Skeletal muscle tissue (tissue), 4 donors: Measurements from ENCODE around the gene NRSN1. TPM values are rescaled to one million over a fixed set of nuclear protein-coding genes. Genes with fewer than 3 reads are reported as not detected.
"Not testable (repeated sequence)": the region's sequence is repeated elsewhere in the genome, so short reads cannot be mapped to it uniquely, and the experiment has no call there.

Experiments used
- H3K27ac ChIP-seq: one replicate; pipeline ENCODE4 v1.7.0; 2013; ENCODE audit warnings: mild to moderate bottlenecking, low read depth, low read length, inconsistent platforms
- H3K27me3 ChIP-seq, 3 donors: one replicate each; pipeline ENCODE4 v1.7.0; 2013; ENCODE audit warnings: low read length in 3 of 3; ENCODE audit not compliant: control insufficient read depth in 3 of 3, insufficient read depth in 3 of 3
- H3K36me3 ChIP-seq, 3 donors: one replicate each; pipeline ENCODE4 v1.7.0; 2013; ENCODE audit warnings: low read length in 3 of 3; ENCODE audit not compliant: control insufficient read depth in 3 of 3, insufficient read depth in 3 of 3
- H3K4me1 ChIP-seq, 3 donors: one replicate each; pipeline ENCODE4 v1.7.0; 2013; ENCODE audit warnings: low read length in 3 of 3, mild to moderate bottlenecking in 3 of 3; ENCODE audit not compliant: control insufficient read depth in 3 of 3, insufficient read depth in 3 of 3
- H3K4me3 ChIP-seq, 3 donors: one replicate each; pipeline ENCODE4 v1.7.0; 2013; ENCODE audit warnings: low read length in 3 of 3
- H3K9ac ChIP-seq, 3 donors: one replicate each; pipeline ENCODE4 v1.7.0; 2013; ENCODE audit warnings: low read length in 3 of 3, mild to moderate bottlenecking in 3 of 3, moderate library complexity in 2 of 3, low read depth in 1 of 3
- H3K9me3 ChIP-seq, 3 donors: one replicate each; pipeline ENCODE4 v1.7.0; 2013; ENCODE audit warnings: low read length in 3 of 3; ENCODE audit not compliant: control insufficient read depth in 3 of 3
- total RNA-seq: library from RNA; depleted of rRNA; stranded (reverse); fragments of >200 nt; gene quantifications from one replicate; pipeline ENCODE4 v1.2.3, GENCODE V29; 2014
- donor health status: Osteomylitis.

The NRSN1 gene
- total RNA-seq, 1 donor from 2014 or later = not detected

DNA sequence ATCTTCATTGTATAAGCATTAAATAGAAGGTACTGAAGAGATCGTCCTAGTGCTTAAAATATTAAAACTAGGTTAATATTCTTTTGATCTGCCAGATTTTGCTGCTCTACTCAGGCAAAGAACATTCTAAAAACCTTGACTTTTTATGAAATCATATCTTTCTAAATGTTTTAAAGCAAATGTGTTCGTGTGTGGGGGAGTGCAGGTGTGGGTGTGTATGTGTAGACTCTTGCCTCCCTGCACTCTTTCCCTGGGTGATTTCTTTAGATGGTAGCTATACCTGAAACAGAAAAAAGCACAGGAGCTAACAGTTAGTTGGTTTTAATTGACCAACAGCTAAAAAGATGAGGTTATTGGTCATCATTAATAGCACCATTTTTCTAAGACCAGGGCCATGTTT, 5.7 kb downstream of the NRSN1 start:
- no peaks in the 10 kb centered on the region for H3K36me3 ChIP-seq
- no peaks in the 10 kb centered on the region for H3K9me3 ChIP-seq
- no peak overlapping the region for H3K9ac ChIP-seq
- H3K27ac ChIP-seq = no peak overlapping the region
- H3K4me3 ChIP-seq = no peak overlapping the region
- H3K4me1 ChIP-seq = no peaks in the 10 kb centered on the region
- H3K27me3 ChIP-seq = no peaks in the 10 kb centered on the region

DNA sequence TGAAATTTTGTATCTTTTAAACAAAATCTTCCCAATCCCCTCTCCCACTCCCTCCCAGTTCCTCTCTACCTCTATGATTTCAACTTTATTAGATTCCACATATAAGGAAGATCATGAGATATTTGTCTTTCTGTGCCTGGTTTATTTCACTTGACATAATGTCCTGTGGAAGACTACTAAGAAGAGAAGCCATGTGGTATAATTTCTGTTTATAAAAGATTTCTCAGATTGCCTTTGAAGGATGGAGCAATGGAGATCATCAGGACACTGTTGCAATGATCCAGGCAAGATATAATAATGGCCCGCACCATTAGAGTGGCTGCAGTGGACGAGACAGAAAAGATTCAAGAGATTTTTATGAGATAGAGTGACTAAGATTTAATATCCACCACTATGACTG, 13.1 kb downstream of the NRSN1 start:
- no peak overlapping the region for H3K4me3 ChIP-seq
- peaks cover 0 to 11% (median 3%) of the 10 kb centered on the region in 3 donors for H3K4me1 ChIP-seq

GRCh38 chr6:24139639-24140038, 13.6 kb downstream of the NRSN1 start:
- no peak overlapping the region for H3K4me3 ChIP-seq
- H3K4me1 ChIP-seq = peaks cover 0 to 11% (median 3%) of the 10 kb centered on the region in 3 donors

More for the DNA sequence above, 13.1 kb downstream of the NRSN1 start:
- H3K36me3 ChIP-seq = no peaks in the 10 kb centered on the region
- H3K27ac ChIP-seq = no peak overlapping the region
- H3K9ac ChIP-seq = no peak overlapping the region
- H3K9me3 ChIP-seq = no peaks in the 10 kb centered on the region
- H3K27me3 ChIP-seq = peaks cover 0 to 3% (median 0%) of the 10 kb centered on the region in 3 donors

DNA sequence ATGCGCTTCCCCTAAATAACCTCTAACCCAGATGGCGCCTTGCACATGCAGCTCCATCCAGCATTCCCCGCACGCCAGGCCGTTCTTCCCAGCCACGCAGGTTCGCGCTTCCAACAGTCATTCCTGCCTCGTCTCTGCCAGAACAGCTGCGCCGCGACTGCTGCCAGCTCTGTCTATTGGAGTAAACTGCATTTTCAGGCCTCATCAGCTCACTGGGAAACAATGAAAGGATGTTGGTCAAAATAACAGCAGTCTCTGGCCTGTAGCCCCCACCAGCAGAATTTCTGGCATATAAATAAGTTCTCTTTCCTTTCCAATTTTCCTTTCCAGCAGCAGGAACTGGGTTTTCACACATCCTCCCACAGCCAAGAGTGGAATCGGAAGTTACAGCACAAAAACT, 14.6 kb downstream of the NRSN1 start:
- Histone ChIP-seq H3K4me1 (peaks cover 0 to 11% (median 3%) of the 10 kb centered on the region in 3 donors), H3K36me3 (no peaks in the 10 kb centered on the region), H3K27me3 (peaks cover 0 to 5% (median 0%) of the 10 kb centered on the region in 3 donors), H3K9ac (no peak overlapping the region), H3K4me3 (peak overlapping the region in 1 of 3 donors; percentile 15), H3K9me3 (no peaks in the 10 kb centered on the region), H3K27ac (no peak overlapping the region)

More at GRCh38 chr6:24139639-24140038, 13.6 kb downstream of the NRSN1 start:
- Histone ChIP-seq H3K9me3 (no peaks in the 10 kb centered on the region), H3K36me3 (no peaks in the 10 kb centered on the region), H3K9ac (no peak overlapping the region), H3K27me3 (peaks cover 0 to 3% (median 0%) of the 10 kb centered on the region in 3 donors), H3K27ac (no peak overlapping the region)

GRCh38 chr6:24142733-24143132, 16.7 kb downstream of the NRSN1 start:
- H3K9ac ChIP-seq, H3K27ac ChIP-seq, H3K27me3 ChIP-seq, H3K36me3 ChIP-seq, H3K9me3 ChIP-seq, H3K4me3 ChIP-seq: not testable (repeated sequence)
- peaks cover 0 to 11% (median 3%) of the 10 kb centered on the region in 3 donors for H3K4me1 ChIP-seq

GRCh38 chr6:24145690-24146131, 19.7 kb downstream of the NRSN1 start:
- Histone ChIP-seq H3K36me3 (no peaks in the 10 kb centered on the region), H3K27ac (no peak overlapping the region), H3K9ac (no peak overlapping the region), H3K9me3 (no peaks in the 10 kb centered on the region), H3K27me3 (peaks cover 0 to 3% (median 0%) of the 10 kb centered on the region in 3 donors), H3K4me3 (no peak overlapping the region), H3K4me1 (peaks cover 0 to 7% (median 0%) of the 10 kb centered on the region in 3 donors)

DNA sequence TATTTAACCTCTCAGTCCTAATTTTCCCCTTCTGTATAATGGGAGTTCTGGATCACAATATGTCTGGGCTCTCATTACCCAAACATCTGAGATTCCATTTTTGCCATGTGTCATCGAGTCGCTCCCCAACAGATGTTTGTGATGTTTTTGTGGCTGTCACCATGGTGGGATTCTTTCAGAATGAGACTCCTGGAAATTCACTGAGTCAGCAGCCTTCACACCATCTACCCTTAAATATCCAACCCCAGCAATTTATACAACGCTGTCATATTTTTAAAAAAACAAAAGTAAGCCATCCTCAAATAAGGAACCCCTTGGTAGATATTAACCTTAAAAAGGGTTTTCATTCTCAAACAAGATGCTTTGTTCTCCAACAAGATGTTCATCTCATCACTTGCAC, 20.9 kb downstream of the NRSN1 start:
- H3K36me3 ChIP-seq = no peaks in the 10 kb centered on the region
- no peaks in the 10 kb centered on the region for H3K4me1 ChIP-seq
- H3K9ac ChIP-seq = no peak overlapping the region
- H3K27ac ChIP-seq = no peak overlapping the region
- no peak overlapping the region for H3K4me3 ChIP-seq
- no peaks in the 10 kb centered on the region for H3K9me3 ChIP-seq
- peaks cover 0 to 3% (median 0%) of the 10 kb centered on the region in 3 donors for H3K27me3 ChIP-seq

DNA sequence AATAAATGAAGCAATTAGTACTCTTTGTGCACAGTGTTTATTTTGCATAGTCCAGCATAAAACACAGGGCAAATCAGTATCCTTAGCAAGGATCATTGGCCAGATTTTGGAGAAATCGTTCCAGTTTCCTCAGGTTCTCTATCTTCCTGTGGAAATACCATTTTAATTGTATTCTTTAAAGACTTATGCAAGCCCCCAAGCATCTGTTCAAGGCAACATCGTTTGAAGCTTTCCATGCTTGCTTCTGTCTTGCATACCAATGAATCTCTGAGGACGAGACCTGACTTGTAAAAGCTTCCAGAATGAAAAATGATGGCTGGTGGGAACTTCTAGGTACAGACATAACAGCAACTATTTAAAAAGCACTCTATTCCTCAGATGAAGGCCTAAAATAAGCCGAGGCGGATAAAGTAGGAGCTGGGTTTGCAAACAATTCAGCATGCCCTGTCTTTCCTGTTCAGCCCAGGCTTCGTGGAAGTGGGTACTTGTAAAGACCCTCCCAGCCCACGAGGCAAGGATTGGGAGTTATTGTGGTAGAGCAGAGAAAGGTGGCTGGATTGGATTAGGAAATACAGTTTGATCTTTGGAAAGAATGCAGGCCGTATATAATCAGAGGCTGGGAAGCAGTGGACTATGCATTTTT, 21.6 kb downstream of the NRSN1 start:
- Histone ChIP-seq H3K36me3 (no peaks in the 10 kb centered on the region), H3K9me3 (peaks cover 0 to 2% (median 0%) of the 10 kb centered on the region in 3 donors), H3K9ac (no peak overlapping the region), H3K4me1 (no peaks in the 10 kb centered on the region), H3K27ac (no peak overlapping the region), H3K27me3 (peaks cover 0 to 3% (median 0%) of the 10 kb centered on the region in 3 donors), H3K4me3 (no peak overlapping the region)

DNA sequence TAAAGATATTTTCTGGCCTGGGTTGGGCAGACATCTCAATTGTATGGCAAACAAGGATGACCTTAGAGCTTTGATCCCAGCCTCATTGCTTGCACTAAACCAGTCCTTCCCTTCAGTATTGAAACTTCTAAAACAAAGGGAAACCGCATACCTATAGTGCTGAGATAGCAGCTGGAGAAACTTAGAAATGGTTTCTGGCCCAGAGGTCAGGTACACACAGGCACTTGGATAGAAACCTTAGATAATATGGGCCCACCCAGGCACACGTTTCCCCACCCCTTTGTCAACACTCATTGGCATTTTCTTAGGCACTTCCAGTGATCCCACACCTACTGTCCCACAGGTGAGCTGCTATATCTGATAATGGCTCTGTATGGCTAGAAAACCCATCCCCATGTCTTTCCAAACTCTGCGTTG, 22.1 kb downstream of the NRSN1 start:
- Histone ChIP-seq H3K27ac (no peak overlapping the region), H3K4me1 (no peaks in the 10 kb centered on the region), H3K4me3 (no peak overlapping the region), H3K36me3 (no peaks in the 10 kb centered on the region), H3K27me3 (peaks cover 0 to 3% (median 0%) of the 10 kb centered on the region in 3 donors), H3K9me3 (peaks cover 0 to 2% (median 0%) of the 10 kb centered on the region in 3 donors), H3K9ac (no peak overlapping the region)

DNA sequence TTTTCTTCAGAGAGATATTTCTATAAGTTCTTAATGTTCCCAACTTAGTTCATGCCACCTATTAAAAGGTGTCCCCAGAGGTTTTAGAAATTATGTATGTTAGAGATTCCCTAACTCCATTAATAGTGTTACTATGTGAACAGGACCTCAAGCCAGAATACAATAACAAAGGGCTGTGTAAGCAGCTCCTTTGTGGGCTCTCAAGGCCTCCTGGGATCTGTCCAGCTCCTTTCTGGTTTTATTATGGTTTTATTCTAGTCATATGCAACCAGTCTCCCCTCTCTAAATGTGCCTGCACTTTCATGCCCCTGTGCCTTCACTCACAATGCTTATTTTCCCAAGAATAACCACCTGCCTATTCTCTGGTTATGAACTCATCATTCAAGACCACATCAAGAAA, 22.7 kb downstream of the NRSN1 start:
- Histone ChIP-seq H3K9ac (no peak overlapping the region), H3K27me3 (peaks cover 0 to 3% (median 0%) of the 10 kb centered on the region in 3 donors), H3K36me3 (no peaks in the 10 kb centered on the region), H3K4me3 (no peak overlapping the region), H3K27ac (no peak overlapping the region), H3K9me3 (peaks cover 0 to 2% (median 0%) of the 10 kb centered on the region in 3 donors), H3K4me1 (no peaks in the 10 kb centered on the region)
